SK-N-SH (cell line): ENCODE measurements around the gene SEC16B. TPM values are rescaled to one million over a fixed set of nuclear protein-coding genes. Genes with fewer than 3 reads are reported as not detected.

ENCODE experiments used
- CTCF ChIA-PET: fragments of 300-600, 350-600 bp; formaldehyde crosslinking; extraction: SDS; loops from one replicate; lab custom pipeline; 2021; lab: Yijun Ruan, JAX
- POLR2A ChIA-PET: fragments of 350-600 bp; sonication (Branson Sonifier 250); formaldehyde crosslinking; extraction: SDS; loops from one replicate; lab custom pipeline; 2020; ENCODE audit warnings: antibody characterized with exemption, inconsistent platforms; lab: Yijun Ruan, JAX
- DNase-seq: peaks from one replicate; pipeline ENCODE4 v3.0.0; 2012
- H2AFZ ChIP-seq: fragments of 200-600 bp; sonication (generic); 2 replicates; pipeline ENCODE4 v1.8.1; 2016; ENCODE audit warnings: antibody characterized with exemption, mild to moderate bottlenecking, low read depth
- H3F3A ChIP-seq: fragments of 200-600 bp; sonication (generic); replicated peaks from 2 replicates; pipeline ENCODE3; 2016; ENCODE audit warnings: antibody characterized with exemption, mild to moderate bottlenecking; ENCODE audit not compliant: insufficient read depth
- H3K27ac ChIP-seq, 2 experiments: fragments of 200-500 bp in 1 of 2; fragments of 200-600 bp in 1 of 2; sonication (Bioruptor generic) in 1 of 2; sonication (generic), shearing (Covaris generic) in 1 of 2; 2 replicates each; pipeline versions ENCODE4 v1.5.1 to v1.6.1; 2014 to 2016; ENCODE audit warnings: low read depth in 2 of 2, inconsistent platforms in 1 of 2, low read length in 1 of 2, mild to moderate bottlenecking in 1 of 2, mixed read lengths in 1 of 2
- H3K27me3 ChIP-seq: fragments of 200-600 bp; sonication (generic), shearing (Covaris generic); 2 replicates; pipeline ENCODE4 v1.6.1; 2016; ENCODE audit warnings: mixed run types; ENCODE audit not compliant: insufficient read depth
- H3K36me3 ChIP-seq, 2 experiments: fragments of 200-500 bp in 1 of 2; fragments of 200-600 bp in 1 of 2; sonication (Bioruptor generic) in 1 of 2; sonication (generic) in 1 of 2; replicated peaks in 1 of 2; 2 replicates each; pipeline versions ENCODE3 to v1.5.1; 2014 to 2016; ENCODE audit warnings: low read length in 1 of 2, mild to moderate bottlenecking in 1 of 2; ENCODE audit not compliant: insufficient read depth in 2 of 2, control insufficient read depth in 1 of 2
- H3K4me1 ChIP-seq, 2 experiments: fragments of 200-500 bp in 1 of 2; fragments of 200-600 bp in 1 of 2; sonication (Bioruptor generic) in 1 of 2; sonication (generic), shearing (Covaris generic) in 1 of 2; 2 replicates each; pipeline versions ENCODE4 v1.5.1 to v1.6.1; 2014 to 2016; ENCODE audit warnings: low read depth in 1 of 2, low read length in 1 of 2, mixed run types in 1 of 2; ENCODE audit not compliant: insufficient read depth in 2 of 2, control insufficient read depth in 1 of 2
- H3K4me2 ChIP-seq: fragments of 200-600 bp; sonication (generic), shearing (Covaris generic); 2 replicates; pipeline ENCODE4 v1.6.1; 2017; ENCODE audit warnings: mixed run types
- H3K4me3 ChIP-seq, 2 experiments: fragments of 200-500 bp in 1 of 2; fragments of 200-600 bp in 1 of 2; sonication (Bioruptor generic) in 1 of 2; sonication (generic), shearing (Covaris generic) in 1 of 2; 2 replicates each; pipeline versions ENCODE4 v1.5.1 to v1.8.1; 2014 to 2016; ENCODE audit warnings: low read depth in 2 of 2, inconsistent platforms in 1 of 2, low read length in 1 of 2, mild to moderate bottlenecking in 1 of 2, mixed read lengths in 1 of 2, moderate library complexity in 1 of 2
- H3K79me2 ChIP-seq: fragments of 200-600 bp; sonication (generic); 2 replicates; pipeline ENCODE4 v1.8.1; 2017; ENCODE audit warnings: mild to moderate bottlenecking; ENCODE audit not compliant: insufficient read depth
- H3K9ac ChIP-seq: fragments of 200-600 bp; sonication (generic); 2 replicates; pipeline ENCODE4 v1.6.1; 2017; ENCODE audit warnings: mixed run types
- H3K9me2 ChIP-seq: fragments of 200-600 bp; sonication (generic); 2 replicates; pipeline ENCODE4 v1.6.1; 2017; ENCODE audit warnings: mixed run types
- H3K9me3 ChIP-seq: fragments of 200-600 bp; sonication (generic); 2 replicates; pipeline ENCODE4 v1.6.1; 2017; ENCODE audit warnings: mixed run types, mild to moderate bottlenecking, moderate library complexity
- H4K20me1 ChIP-seq: fragments of 200-600 bp; sonication (generic); 2 replicates; pipeline ENCODE4 v1.6.1; 2017; ENCODE audit warnings: mild to moderate bottlenecking, mixed run types; ENCODE audit not compliant: insufficient read depth
- CHD2 ChIP-seq: fragments of 150-350 bp; IDR thresholded peaks from 2 replicates; pipeline ENCODE4 v1.6.1; 2018; ENCODE audit warnings: low read length; ENCODE audit not compliant: partially characterized antibody
- ELF1 ChIP-seq: IDR thresholded peaks from 2 replicates; pipeline ENCODE4 v1.4.0; 2012
- EZH2phosphoT487 ChIP-seq: fragments of 200-600 bp; sonication (generic); IDR thresholded peaks from 2 replicates; pipeline ENCODE4 v1.6.1; 2017; ENCODE audit warnings: low read depth, mixed run types, mild to moderate bottlenecking, antibody characterized with exemption, moderate library complexity, borderline replicate concordance
- FOXM1 ChIP-seq: IDR thresholded peaks from 2 replicates; pipeline ENCODE4 v1.4.0; 2012; ENCODE audit warnings: low read depth, mild to moderate bottlenecking
- GABPA ChIP-seq: IDR thresholded peaks from 2 replicates; pipeline ENCODE4 v1.4.0; 2012; ENCODE audit warnings: low read depth, mild to moderate bottlenecking
- GATA2 ChIP-seq: sonication (generic); formaldehyde crosslinking; IDR thresholded peaks from 2 replicates; pipeline ENCODE4 v1.5.0; 2020; ENCODE audit warnings: mild to moderate bottlenecking, missing genetic modification reagents
- MXI1 ChIP-seq: IDR thresholded peaks from 2 replicates; pipeline ENCODE4 v1.6.1; 2012; ENCODE audit warnings: mild to moderate bottlenecking, low read depth, low read length, improper control_type of control experiment
- NFIC ChIP-seq: IDR thresholded peaks from 2 replicates; pipeline ENCODE4 v1.4.0; 2012; ENCODE audit warnings: borderline replicate concordance
- NRF1 ChIP-seq: IDR thresholded peaks from 2 replicates; pipeline ENCODE4 v1.6.1; 2012; ENCODE audit warnings: low read depth, mild to moderate bottlenecking, low read length
- RAD21 ChIP-seq: IDR thresholded peaks from 2 replicates; pipeline ENCODE4 v1.6.1; 2012; ENCODE audit warnings: mild to moderate bottlenecking, low read length
- RCOR1 ChIP-seq: fragments of 150-350 bp; IDR thresholded peaks from 2 replicates; pipeline ENCODE4 v1.6.1; 2017; ENCODE audit warnings: antibody characterized with exemption, low read length
- RFX5 ChIP-seq: IDR thresholded peaks from 2 replicates; pipeline ENCODE4 v1.6.1; 2012; ENCODE audit warnings: mild to moderate bottlenecking, improper control_type of control experiment, low read length
- RXRA ChIP-seq: IDR thresholded peaks from 2 replicates; pipeline ENCODE4 v1.4.0; 2012; ENCODE audit warnings: low read depth, mild to moderate bottlenecking, borderline replicate concordance
- SMC3 ChIP-seq: IDR thresholded peaks from 2 replicates; pipeline ENCODE4 v1.6.1; 2012; ENCODE audit warnings: low read depth, low read length, improper control_type of control experiment
- TEAD4 ChIP-seq: IDR thresholded peaks from 2 replicates; pipeline ENCODE4 v1.4.0; 2012; ENCODE audit warnings: mild to moderate bottlenecking, borderline replicate concordance; ENCODE audit not compliant: insufficient read depth
- USF1 ChIP-seq: IDR thresholded peaks from 2 replicates; pipeline ENCODE4 v1.4.0; 2012; ENCODE audit warnings: low read depth, borderline replicate concordance
- WGBS: methylation state at CpG from one replicate; pipeline ENCODE4 v1.1.6; 2017; ENCODE audit warnings: low lambda C conversion rate; 5-methylcytosine and 5-hydroxymethylcytosine counted together
- polyA plus RNA-seq, 3 experiments: library from polyadenylated mRNA; depleted of rRNA; stranded (reverse); fragments of >200 nt; gene quantifications; 2 replicates each; pipeline ENCODE4 v1.2.3, GENCODE V29; 2012
- TF ChIP-seq, protein P1 (sequence below): fragments of 200-600 bp; sonication (generic); IDR thresholded peaks from 2 replicates; pipeline ENCODE4 v1.6.1; 2017; ENCODE audit warnings: antibody characterized with exemption, mild to moderate bottlenecking, moderate library complexity
- TF ChIP-seq, protein P2 (sequence below): IDR thresholded peaks from 2 replicates; pipeline ENCODE4; 2012
- TF ChIP-seq, protein P3 (sequence below): fragments of 150-350 bp; IDR thresholded peaks from 2 replicates; pipeline ENCODE4 v1.6.1; 2017; ENCODE audit warnings: antibody characterized with exemption, low read length, low read depth, borderline replicate concordance

SEC16B gene
- polyA plus RNA-seq, 1 of the 3 experiments (the other 2 are of a cell fraction): 0.31 TPM

GRCh38 chr1:177940682-177941081 lies 29.2 kb downstream of the SEC16B start:
- CTCF ChIA-PET: interaction anchor here (0.9 to 2.6 kb wide), 2 partner anchors 11 to 1042 kb away, joined by 3 to 7 read pairs; no protein-coding TSS in a partner anchor

GRCh38 chr1:177937931-177938330 lies 31.9 kb downstream of the SEC16B start:
- H4K20me1 ChIP-seq: no peaks in the 10 kb centered on the region
- ChIA-PET CTCF (interaction anchor here (1.1 to 10.9 kb wide), 2 partner anchors 9 to 34 kb away, joined by 3 to 83 read pairs; no protein-coding TSS in a partner anchor), POLR2A (no interaction called here)
- H3K4me2 ChIP-seq: no peak overlapping the region
- no peaks in the 10 kb centered on the region for H3F3A ChIP-seq
- H2AFZ ChIP-seq: no peak overlapping the region
- H3K27ac ChIP-seq: no peak overlapping the region
- no peak for DNase-seq
- H3K36me3 ChIP-seq: no peaks in the 10 kb centered on the region
- H3K27me3 ChIP-seq: no peaks in the 10 kb centered on the region
- TF ChIP-seq, protein P1, sequence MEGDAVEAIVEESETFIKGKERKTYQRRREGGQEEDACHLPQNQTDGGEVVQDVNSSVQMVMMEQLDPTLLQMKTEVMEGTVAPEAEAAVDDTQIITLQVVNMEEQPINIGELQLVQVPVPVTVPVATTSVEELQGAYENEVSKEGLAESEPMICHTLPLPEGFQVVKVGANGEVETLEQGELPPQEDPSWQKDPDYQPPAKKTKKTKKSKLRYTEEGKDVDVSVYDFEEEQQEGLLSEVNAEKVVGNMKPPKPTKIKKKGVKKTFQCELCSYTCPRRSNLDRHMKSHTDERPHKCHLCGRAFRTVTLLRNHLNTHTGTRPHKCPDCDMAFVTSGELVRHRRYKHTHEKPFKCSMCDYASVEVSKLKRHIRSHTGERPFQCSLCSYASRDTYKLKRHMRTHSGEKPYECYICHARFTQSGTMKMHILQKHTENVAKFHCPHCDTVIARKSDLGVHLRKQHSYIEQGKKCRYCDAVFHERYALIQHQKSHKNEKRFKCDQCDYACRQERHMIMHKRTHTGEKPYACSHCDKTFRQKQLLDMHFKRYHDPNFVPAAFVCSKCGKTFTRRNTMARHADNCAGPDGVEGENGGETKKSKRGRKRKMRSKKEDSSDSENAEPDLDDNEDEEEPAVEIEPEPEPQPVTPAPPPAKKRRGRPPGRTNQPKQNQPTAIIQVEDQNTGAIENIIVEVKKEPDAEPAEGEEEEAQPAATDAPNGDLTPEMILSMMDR: no peak
- TF ChIP-seq RCOR1: no peak
- no peak for TF ChIP-seq EZH2phosphoT487
- TF ChIP-seq TEAD4: no peak
- no peak for TF ChIP-seq USF1
- no peak for TF ChIP-seq CHD2
- TF ChIP-seq, protein P2, sequence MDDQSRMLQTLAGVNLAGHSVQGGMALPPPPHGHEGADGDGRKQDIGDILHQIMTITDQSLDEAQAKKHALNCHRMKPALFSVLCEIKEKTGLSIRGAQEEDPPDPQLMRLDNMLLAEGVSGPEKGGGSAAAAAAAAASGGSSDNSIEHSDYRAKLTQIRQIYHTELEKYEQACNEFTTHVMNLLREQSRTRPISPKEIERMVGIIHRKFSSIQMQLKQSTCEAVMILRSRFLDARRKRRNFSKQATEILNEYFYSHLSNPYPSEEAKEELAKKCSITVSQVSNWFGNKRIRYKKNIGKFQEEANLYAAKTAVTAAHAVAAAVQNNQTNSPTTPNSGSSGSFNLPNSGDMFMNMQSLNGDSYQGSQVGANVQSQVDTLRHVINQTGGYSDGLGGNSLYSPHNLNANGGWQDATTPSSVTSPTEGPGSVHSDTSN: no peak
- TF ChIP-seq FOXM1: no peak
- TF ChIP-seq RFX5: no peak
- TF ChIP-seq NRF1: no peak
- TF ChIP-seq GABPA: no peak
- no peak for TF ChIP-seq MXI1
- no peak for TF ChIP-seq ELF1
- TF ChIP-seq, protein P3, sequence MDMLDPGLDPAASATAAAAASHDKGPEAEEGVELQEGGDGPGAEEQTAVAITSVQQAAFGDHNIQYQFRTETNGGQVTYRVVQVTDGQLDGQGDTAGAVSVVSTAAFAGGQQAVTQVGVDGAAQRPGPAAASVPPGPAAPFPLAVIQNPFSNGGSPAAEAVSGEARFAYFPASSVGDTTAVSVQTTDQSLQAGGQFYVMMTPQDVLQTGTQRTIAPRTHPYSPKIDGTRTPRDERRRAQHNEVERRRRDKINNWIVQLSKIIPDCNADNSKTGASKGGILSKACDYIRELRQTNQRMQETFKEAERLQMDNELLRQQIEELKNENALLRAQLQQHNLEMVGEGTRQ: no peak
- TF ChIP-seq GATA2 (CRISPR knock-in tag): no peak
- TF ChIP-seq NFIC: no peak
- TF ChIP-seq RAD21: no peak
- H3K9me3 ChIP-seq: no peaks in the 10 kb centered on the region
- H3K9me2 ChIP-seq: no peaks in the 10 kb centered on the region
- no peaks in the 10 kb centered on the region for H3K4me1 ChIP-seq
- H3K9ac ChIP-seq: no peak overlapping the region
- no peaks in the 10 kb centered on the region for H3K79me2 ChIP-seq
- H3K4me3 ChIP-seq: no peak overlapping the region
- 84% methylated on average over 6 of the region's 6 CpGs for WGBS

More at GRCh38 chr1:177940682-177941081, 29.2 kb downstream of the SEC16B start:
- POLR2A ChIA-PET: no interaction called here
- no peak overlapping the region; the same call in 1 of the 2 replicates for H2AFZ ChIP-seq
- H3K4me2 ChIP-seq: no peak overlapping the region
- no peak overlapping the region for H3K4me3 ChIP-seq
- TF ChIP-seq RXRA: no peak
- no peak for TF ChIP-seq MXI1
- no peak for TF ChIP-seq GATA2 (CRISPR knock-in tag)
- TF ChIP-seq SMC3: no peak
- no peaks in the 10 kb centered on the region for H3K79me2 ChIP-seq
- H3K36me3 ChIP-seq: no peaks in the 10 kb centered on the region
- H3F3A ChIP-seq: no peaks in the 10 kb centered on the region
- no peak overlapping the region for H3K27ac ChIP-seq
- H3K9me3 ChIP-seq: no peaks in the 10 kb centered on the region
- H3K27me3 ChIP-seq: no peaks in the 10 kb centered on the region
- 30% methylated on average over 3 of the region's 3 CpGs for WGBS
- no peak overlapping the region for H3K9ac ChIP-seq
- DNase-seq: no peak
- H4K20me1 ChIP-seq: no peaks in the 10 kb centered on the region
- no peaks in the 10 kb centered on the region for H3K9me2 ChIP-seq
- H3K4me1 ChIP-seq: no peaks in the 10 kb centered on the region
